ENCODE data around the gene SDF4. TPM values are rescaled to one million over a fixed set of nuclear protein-coding genes. Genes with fewer than 3 reads are reported as not detected.

SDF4 gene
- total and polyA plus RNA-seq, 2 donors (not counting 1 experiment from before 2014, with no cell fraction given): 100 to 143 TPM

DNA sequence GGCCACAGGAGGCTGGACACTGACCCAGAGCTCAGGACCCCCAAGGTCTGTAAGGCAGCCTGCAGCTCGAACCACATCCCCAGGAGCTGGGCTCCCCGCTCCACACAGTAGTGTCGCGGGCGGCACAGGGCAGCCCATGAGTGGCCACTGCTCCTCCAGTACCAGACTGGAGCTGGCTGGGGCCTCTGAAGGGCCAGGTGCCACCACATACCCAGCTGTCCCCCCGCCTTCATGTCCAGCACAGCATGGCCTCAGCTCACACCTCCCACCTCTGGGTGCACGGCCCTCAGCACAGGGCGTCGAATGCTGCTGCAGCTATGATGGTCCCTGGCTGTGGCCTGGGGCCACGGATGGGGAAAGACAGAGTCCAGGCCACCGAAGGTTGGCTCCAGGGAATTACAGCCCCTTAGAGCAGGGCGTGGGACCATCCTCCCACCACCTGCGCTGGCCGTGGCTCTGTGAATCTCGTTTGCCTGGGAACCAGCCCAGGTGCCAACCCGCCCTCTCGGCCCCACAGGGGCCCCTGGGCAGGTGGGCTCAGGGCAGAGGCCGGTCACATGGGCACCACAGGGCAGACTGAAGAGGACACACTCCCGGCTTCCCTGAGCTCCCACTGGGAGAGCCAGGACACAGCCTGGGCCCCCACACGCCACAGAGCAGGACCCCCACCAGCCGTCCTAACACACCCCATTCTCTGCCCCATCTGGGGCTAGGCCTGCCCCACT, 15.8 kb downstream of the SDF4 start:
- Histone ChIP-seq H2AFZ (ENCODE audit: insufficient read depth, low read depth, low read length, poor library complexity, severe bottlenecking) (no peak overlapping the region), H3K27me3 (replicated peaks in 1 of 4; ENCODE audit: control extremely low read depth in 1 of 4, control insufficient read depth in 3 of 4, insufficient read depth in 4 of 4, low read length in 3 of 4) (peaks cover 0 to 15% (median 5%) of the 10 kb centered on the region in 4 experiments), H3K4me1 (ENCODE audit: control insufficient read depth in 2 of 2, insufficient read depth in 2 of 2, low read length in 2 of 2) (peaks cover 36 to 40% of the 10 kb centered on the region in 2 donors), H3K36me3 (replicated peaks in 1 of 2; ENCODE audit: control extremely low read depth in 1 of 2, control insufficient read depth in 1 of 2, extremely low read depth in 1 of 2, insufficient read depth in 2 of 2, low read length in 1 of 2) (peaks cover 0 to 34% of the 10 kb centered on the region in 2 experiments), H3K79me2 (ENCODE audit: control insufficient read depth, insufficient read depth, low read length) (peaks cover 4% of the 10 kb centered on the region), H3K4me3 (ENCODE audit: control extremely low read depth in 1 of 5, extremely low read depth in 1 of 5, insufficient read depth in 1 of 5, low read depth in 2 of 5, low read length in 4 of 5) (no peak overlapping the region), H4K20me1 (ENCODE audit: control insufficient read depth, insufficient read depth, low read length, poor library complexity, severe bottlenecking) (peaks cover 40% of the 10 kb centered on the region), H3K27ac (ENCODE audit: low read length in 2 of 2) (no peak overlapping the region), H3K9ac (ENCODE audit: low read length) (no peak overlapping the region), H3K4me2 (replicated peaks; ENCODE audit: low read depth, low read length, poor library complexity, severe bottlenecking) (no peak overlapping the region), H3K9me3 (ENCODE audit: control extremely low read depth in 1 of 3, control insufficient read depth in 2 of 3, insufficient read depth in 1 of 3, low read length in 2 of 3) (peaks cover 0 to 11% (median 0%) of the 10 kb centered on the region in 3 donors)
- ChIA-PET CTCF (interaction anchor here (0.9 to 1.9 kb wide), 3 partner anchors 11 to 94 kb away, joined by 3 to 11 read pairs (median 3); no protein-coding TSS in a partner anchor), POLR2A (interaction anchor here (0.6 kb wide), 1 partner anchor 87 kb away, joined by 5 read pairs; no protein-coding TSS in a partner anchor)
- no peak overlapping the region for H3K4me3 Mint-ChIP-seq
- no peak for ATAC-seq (ENCODE audit: low read depth)
- no peaks in the 10 kb centered on the region for H3K9me3 Mint-ChIP-seq (ENCODE audit: insufficient read depth)
- intact Hi-C loops (cut with micrococcal nuclease): no loop called here
- whole genome bisulfite sequencing (ENCODE audit: insufficient coverage): 89% methylated on average over 21 of the region's 21 CpGs
- H3K4me1 Mint-ChIP-seq: peaks cover 25% of the 10 kb centered on the region
- no peak for TF ChIP-seq EZH2 (IDR thresholded peaks at IDR 0.05; ENCODE audit: borderline replicate concordance, insufficient read depth, low read depth, low read length, poor library complexity, severe bottlenecking)
- TF ChIP-seq CTCF (IDR thresholded peaks at IDR 0.05): no peak
- no peaks in the 10 kb centered on the region for H3K27me3 Mint-ChIP-seq
- no peak overlapping the region for H3K27ac Mint-ChIP-seq
- DNase-seq: no peak

Data from B cell (primary cell).